Measurements from ENCODE around the gene NR1H4.
A peak's percentile ranks its signal among the peaks of the same experiment; 100 is the strongest.
"Not testable (repeated sequence)": the region's sequence is repeated elsewhere in the genome, so short reads cannot be mapped to it uniquely, and the experiment has no call there.

The NR1H4 gene

DNA sequence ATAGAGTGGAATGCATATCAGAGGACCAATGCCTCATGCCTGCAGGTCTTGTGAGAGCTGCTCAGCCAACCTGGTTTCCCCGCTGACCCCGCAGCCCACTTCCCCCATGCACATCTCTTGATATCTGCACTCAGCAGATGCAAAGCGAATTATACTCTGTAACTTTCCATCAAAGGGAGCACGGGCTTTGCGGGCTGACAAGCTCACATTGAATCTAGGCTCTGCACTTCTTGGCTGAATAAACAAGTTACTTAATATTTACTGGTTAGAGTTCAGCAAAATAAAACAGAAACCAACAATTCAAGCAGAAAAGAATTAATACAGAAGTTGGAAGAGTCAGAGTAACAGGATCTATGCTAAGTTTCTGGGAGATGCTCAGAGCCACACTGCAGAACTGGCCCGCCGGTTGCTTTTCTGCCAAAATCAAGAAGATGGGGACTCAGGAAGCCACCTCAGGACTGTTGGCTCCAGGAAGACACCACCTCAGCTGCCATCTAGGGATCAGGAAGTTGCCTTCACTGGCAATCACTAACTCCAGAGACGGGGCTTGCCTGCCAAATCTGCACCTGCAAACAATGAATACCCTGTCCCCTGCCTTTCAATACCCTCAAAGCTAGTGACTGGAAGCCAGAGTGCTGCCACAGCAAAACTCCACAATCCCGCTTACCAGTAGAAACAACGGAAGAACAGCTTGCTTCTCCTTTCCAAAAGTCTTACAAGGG is 46.5 kb downstream of the NR1H4 start:
- DNase-seq = no peak

GRCh38 chr12:100521958-100522357 is 48.3 kb downstream of the NR1H4 start:
- DNase-seq = no peak

DNA sequence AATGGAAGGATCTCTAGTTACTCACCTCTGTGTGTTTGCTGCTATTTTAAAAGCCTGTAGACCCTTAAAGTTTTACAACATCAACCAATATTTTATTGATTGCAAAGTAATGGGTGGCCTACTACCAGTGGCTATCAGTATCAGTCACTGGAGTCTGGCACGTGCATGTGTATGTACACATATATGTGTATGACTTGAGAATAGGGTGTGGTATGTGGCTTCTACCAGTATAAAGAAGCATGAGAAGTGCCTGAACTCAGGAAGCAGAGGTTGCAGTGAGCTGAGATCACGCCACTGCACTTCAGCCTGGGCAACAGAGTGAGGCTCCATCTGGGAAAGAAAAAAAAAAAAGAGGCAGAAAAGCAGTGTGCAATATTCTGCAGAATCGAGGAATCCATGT is 54.4 kb downstream of the NR1H4 start:
- no peak for DNase-seq

DNA sequence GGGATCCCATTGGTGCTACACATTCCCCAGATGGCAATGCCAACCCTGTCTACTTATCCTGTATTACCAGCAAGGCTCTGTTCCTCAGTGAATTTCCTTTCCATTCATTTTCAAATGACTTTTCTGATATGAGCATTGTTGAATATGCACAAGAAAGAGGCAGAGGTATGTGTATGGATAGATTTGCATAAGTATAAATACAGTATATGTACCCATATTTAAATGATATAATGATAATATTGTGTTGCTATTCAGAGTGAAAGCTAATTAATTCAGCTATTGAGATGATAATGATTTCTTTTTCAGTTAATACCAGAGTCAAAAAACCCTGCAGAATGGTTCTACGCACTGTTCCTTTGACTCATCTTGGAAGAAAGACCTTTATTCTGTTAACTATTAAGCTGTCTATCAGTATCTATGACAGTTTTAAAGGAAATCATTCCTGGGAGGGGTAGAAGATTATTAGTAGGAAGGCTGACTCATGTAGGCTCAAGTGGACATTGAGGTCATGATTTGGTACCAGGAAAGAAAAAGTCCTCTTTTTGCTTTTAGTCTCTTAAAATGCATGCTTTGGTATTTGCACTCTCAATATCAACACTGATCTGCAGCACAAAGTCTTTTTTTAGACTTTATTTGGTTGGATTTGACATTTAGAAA is 54.9 kb downstream of the NR1H4 start:
- DNase-seq = no peak

DNA sequence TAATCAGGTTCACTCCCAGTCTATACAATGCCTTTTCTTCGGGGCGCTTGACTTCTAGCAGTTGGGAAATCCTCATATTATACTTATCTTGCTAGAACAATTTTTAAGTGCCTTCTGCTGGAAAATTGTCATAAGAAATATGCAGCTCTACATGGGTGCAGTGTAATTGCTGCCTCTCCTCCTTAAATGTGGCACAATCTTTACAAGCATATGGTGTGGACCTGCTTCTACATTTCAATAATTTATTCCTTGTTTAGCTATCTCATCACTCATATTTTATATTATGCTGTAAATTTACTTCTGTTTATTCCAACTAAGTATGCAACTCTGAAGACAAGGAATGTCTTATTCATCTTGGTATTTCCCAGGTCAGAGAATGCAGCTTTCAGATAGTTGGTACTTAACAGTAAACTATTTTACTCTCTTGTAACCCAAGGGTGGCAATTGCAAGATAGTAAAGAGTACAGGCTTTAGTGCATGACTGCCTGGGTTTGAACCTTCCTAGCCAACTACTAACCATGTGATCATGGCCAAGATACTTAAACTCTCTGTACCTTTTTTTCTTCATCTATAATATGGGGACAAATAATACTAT is 56.2 kb downstream of the NR1H4 start:
- no peak for DNase-seq

DNA sequence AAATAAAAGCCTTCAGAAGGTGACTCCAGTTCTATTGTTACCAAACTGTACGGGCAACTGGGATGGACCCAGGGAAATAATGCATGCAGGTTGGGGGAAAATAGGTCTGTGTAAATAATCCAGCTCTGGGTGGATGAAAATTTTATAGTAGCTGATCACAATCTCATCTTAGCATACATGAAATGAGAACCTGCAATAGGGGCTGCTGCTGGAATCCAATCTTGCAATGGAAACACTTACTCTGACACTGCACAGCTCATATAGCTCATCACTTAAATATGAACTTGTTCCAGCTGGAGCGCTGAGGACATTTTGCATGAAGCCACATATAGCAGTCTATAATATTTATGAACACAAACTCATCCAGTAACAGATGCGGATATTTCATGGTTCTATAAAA is 59.7 kb downstream of the NR1H4 start:
- DNase-seq = no peak

DNA sequence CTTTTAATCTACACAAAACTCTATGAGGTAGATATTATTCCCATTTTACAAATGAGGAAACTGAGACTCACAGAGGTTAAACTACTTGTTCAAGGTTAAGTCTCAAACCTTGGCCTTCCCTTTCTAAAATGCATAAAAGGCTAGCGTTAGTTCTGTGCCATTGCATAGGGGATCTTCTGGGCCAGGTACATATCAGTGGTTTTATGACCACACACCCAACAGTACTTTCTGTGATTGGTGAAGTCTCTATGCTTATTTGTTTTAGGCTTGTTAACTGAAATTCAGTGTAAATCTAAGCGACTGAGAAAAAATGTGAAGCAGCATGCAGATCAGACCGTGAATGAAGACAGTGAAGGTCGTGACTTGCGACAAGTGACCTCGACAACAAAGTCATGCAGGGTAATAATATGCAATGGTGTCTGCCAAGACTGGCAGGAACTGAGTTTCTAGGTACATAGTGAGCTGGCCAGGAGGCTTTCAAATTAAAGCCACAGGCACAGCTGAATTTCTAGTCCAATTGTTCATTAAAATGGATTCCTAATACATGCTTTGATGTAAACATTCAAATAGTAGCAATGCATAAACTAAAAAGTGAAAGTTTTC is 61.1 kb downstream of the NR1H4 start:
- DNase-seq = no peak

GRCh38 chr12:100539202-100539601 is 65.5 kb downstream of the NR1H4 start:
- DNase-seq = peak; percentile 25 to 68 (median 54)

GRCh38 chr12:100544165-100544564 is 70.5 kb downstream of the NR1H4 start:
- no peak for DNase-seq

DNA sequence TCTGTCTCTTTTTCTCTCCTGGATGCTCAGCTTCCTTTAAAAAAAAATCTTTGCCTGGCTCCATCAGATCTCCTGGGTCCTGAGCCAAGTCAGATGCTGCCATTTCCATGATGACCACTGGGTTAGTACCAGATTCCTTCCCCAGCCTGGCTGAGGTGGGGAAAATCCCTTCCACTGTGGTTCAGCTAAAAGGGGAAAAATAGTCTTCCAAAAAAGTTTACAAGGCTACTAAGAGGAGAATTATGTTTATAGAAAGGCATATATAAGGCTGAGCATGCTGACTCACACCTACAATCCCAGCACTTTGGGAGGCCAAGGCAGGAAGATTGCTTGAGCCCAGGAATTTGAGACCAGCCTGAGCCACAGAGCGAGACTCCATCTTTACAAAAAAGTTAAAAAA is 71.4 kb downstream of the NR1H4 start:
- peak in 2 of 3 donors; percentile 15 to 22 for DNase-seq

GRCh38 chr12:100553936-100554335 is 80.3 kb downstream of the NR1H4 start:
- DNase-seq = no peak

DNA sequence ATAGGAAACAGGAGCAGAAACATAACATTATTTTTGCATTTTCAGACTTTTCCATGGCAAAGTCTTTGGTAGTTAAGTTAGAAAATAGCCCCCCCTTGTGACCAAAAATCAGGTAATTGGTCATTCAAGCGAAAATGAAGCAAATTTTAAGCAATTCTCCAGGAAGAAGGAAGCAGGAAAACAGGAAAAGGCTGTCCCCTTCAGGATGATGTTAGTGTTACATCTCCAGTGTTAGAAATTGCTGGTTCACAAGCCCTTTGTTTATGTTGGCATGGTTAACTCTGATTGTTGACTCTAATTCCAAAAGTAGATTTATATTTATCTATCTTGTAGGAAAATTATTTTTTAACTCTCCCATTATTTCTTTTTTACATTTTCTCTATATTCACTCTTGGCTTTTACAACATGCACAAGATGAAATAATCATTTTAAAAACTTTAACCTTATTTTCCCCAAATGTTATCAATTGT is 81.0 kb downstream of the NR1H4 start:
- DNase-seq = peak; percentile 80 to 87 (median 84)

DNA sequence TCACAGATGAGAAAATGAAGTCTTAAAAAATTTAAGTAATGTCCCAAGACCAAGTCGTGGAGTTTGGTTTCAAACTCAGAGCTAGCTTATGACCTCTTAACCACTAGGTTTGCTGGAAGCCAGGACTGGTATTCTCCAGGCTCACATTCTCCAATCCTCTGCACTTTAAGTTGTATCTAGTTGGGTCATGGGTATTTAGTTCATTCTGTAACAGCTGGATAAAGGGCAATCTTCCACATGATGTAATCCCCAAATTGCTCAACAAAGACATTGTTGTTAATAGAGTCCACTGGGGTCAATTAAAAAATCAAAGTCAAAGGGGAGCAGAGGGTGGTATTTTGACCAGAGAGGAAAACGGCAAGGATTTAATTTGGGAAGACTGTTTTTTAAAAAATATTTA is 82.1 kb downstream of the NR1H4 start:
- peak in 2 of 3 donors; percentile 32 to 38 for DNase-seq

DNA sequence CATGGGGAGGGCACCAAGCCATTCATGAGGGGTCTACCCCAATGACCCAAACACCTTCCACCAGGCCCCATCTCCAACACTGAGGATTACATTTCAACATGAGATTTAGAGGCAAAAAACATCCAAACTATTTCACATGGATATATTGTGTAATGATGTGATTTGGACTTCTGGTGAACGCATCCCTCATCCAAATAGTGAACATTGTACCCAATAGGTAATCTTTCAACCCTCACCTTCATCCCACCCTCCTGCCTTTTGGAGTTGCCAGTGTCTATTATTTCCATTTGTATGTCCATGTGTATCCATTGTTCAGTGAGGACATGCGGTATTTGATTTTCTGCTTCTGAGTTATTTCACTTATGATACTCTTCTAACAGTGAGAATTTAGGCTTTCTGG is 83.7 kb downstream of the NR1H4 start:
- DNase-seq = no peak

GRCh38 chr12:100559261-100559660 is 85.6 kb downstream of the NR1H4 start:
- not testable (repeated sequence) for DNase-seq

DNA sequence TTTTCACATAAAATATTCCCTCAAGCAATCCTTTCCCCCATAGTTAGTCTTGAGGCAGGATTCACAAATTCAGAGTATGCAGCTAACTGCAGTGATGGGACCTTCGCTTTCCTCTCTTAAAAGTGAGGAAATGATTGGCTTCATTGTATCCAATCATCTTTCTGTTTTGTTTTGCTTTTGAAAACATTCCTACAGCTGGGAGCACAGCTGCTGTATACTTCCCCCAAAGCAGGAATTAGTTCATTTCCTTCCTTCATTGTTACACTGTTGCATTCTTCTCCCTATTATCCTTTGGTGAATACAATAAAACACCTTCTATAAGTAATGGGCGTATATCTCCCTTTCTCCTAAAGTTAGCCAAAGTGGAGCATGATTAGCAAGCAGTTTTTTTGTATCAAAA is 90.4 kb downstream of the NR1H4 start:
- no peak for DNase-seq

- no peak for DNase-seq
Observed at GRCh38 chr12:100564905-100565467, 91.3 kb downstream of the NR1H4 start.

GRCh38 chr12:100565987-100566545 is 92.4 kb downstream of the NR1H4 start:
- peak in 1 of 3 donors; percentile 29 for DNase-seq

GRCh38 chr12:100566887-100567637 is 93.4 kb downstream of the NR1H4 start:
- peak; percentile 88 to 95 (median 94) for DNase-seq

GRCh38 chr12:100567945-100568344 is 94.3 kb downstream of the NR1H4 start:
- peak in 2 of 3 donors; percentile 32 to 46 for DNase-seq

GRCh38 chr12:100572184-100572583 is 98.5 kb downstream of the NR1H4 start:
- DNase-seq = no peak

Measured in suppressor macrophage treated with lipopolysaccharide for 1 hour (primary cell).